ENCODE data around the gene BCL11A.

The BCL11A gene

GRCh38 chr2:60480089-60480773, 73.2 kb downstream of the BCL11A start:
- no peak for DNase-seq

- no peak for DNase-seq
These were observed 74.0 kb downstream of the BCL11A start for GRCh38 chr2:60479226-60480088.

GRCh38 chr2:60478660-60479059, 74.8 kb downstream of the BCL11A start:
- DNase-seq, result no peak

- no peak for DNase-seq
These were observed 77.1 kb downstream of the BCL11A start for GRCh38 chr2:60476206-60476954.

GRCh38 chr2:60475123-60475830, 78.2 kb downstream of the BCL11A start:
- no peak for DNase-seq

- DNase-seq, result no peak
These were observed 79.2 kb downstream of the BCL11A start for GRCh38 chr2:60474301-60474700.

GRCh38 chr2:60473546-60473945, 79.9 kb downstream of the BCL11A start:
- no peak for DNase-seq

GRCh38 chr2:60472663-60473289, 80.7 kb downstream of the BCL11A start:
- no peak for DNase-seq

- no peak for DNase-seq
These were observed 81.4 kb downstream of the BCL11A start for GRCh38 chr2:60472041-60472440.

- DNase-seq, result no peak
These were observed 83.1 kb downstream of the BCL11A start for GRCh38 chr2:60470340-60470739.

GRCh38 chr2:60469536-60470317, 83.7 kb downstream of the BCL11A start:
- no peak for DNase-seq

GRCh38 chr2:60468382-60469085, 84.9 kb downstream of the BCL11A start:
- DNase-seq, result no peak

- DNase-seq, result no peak
These were observed 87.2 kb downstream of the BCL11A start for GRCh38 chr2:60466161-60466702.

GRCh38 chr2:60465736-60466135, 87.7 kb downstream of the BCL11A start:
- no peak for DNase-seq

- DNase-seq, result no peak
These were observed 90.2 kb downstream of the BCL11A start for GRCh38 chr2:60463249-60463648.

- DNase-seq, result no peak
These were observed 91.9 kb downstream of the BCL11A start for GRCh38 chr2:60461421-60462108.

GRCh38 chr2:60460577-60461420, 92.7 kb downstream of the BCL11A start:
- DNase-seq, result no peak

GRCh38 chr2:60459851-60460250, 93.6 kb downstream of the BCL11A start:
- no peak for DNase-seq

All from NCI-H1694 (cell line).